HEK293 (cell line): Measurements from ENCODE around the gene MYO9B.

Experiments used
- CTCF ChIA-PET: fragments of 350-600 bp; formaldehyde crosslinking; extraction: SDS; loops from one replicate; lab custom pipeline; 2021; ENCODE audit warnings: antibody characterized with exemption; lab: Yijun Ruan, JAX
- POLR2A ChIA-PET: fragments of 300-600 bp; formaldehyde crosslinking; extraction: SDS; loops from one replicate; lab custom pipeline; 2020; ENCODE audit warnings: antibody characterized with exemption, inconsistent platforms; lab: Yijun Ruan, JAX
- H3K27ac ChIP-seq: fragments of 200-500 bp; sonication (Bioruptor generic); 2 replicates; pipeline ENCODE4 v1.5.1; 2014; ENCODE audit warnings: low read depth, low read length, control low read depth, inconsistent platforms; ENCODE audit errors: extremely low read depth
- H3K36me3 ChIP-seq, 2 experiments: fragments of 200-500 bp in 1 of 2; sonication (Bioruptor generic) in 1 of 2; 1 replicate in 1 of 2; 2 replicates in 1 of 2; pipeline ENCODE4 v1.5.1; 2014 to 2017; ENCODE audit warnings: inconsistent platforms in 2 of 2, low read length in 2 of 2; ENCODE audit not compliant: control insufficient read depth in 2 of 2, insufficient read depth in 1 of 2
- H3K4me1 ChIP-seq: fragments of 200-500 bp; sonication (Bioruptor generic); 2 replicates; pipeline ENCODE4 v1.5.1; 2014; ENCODE audit warnings: mild to moderate bottlenecking, low read length, inconsistent platforms; ENCODE audit not compliant: control insufficient read depth, insufficient read depth
- H3K4me3 ChIP-seq: 2 replicates; pipeline ENCODE4 v1.5.1; 2011; ENCODE audit warnings: low read depth, mild to moderate bottlenecking, control low read depth, low read length, moderate library complexity
- H3K9me3 ChIP-seq: fragments of 200-500 bp; sonication (Bioruptor generic); 2 replicates; pipeline ENCODE4 v1.5.1; 2014; ENCODE audit warnings: low read depth, low read length, inconsistent platforms; ENCODE audit not compliant: control insufficient read depth, insufficient read depth
- FEZF1 ChIP-seq: fragments of 450-650 bp; formaldehyde crosslinking; IDR thresholded peaks from 2 replicates; pipeline ENCODE4 v1.5.1; 2016; ENCODE audit warnings: missing biosample characterization, missing genetic modification characterization
- PBX3 ChIP-seq: sonication (generic); formaldehyde crosslinking; IDR thresholded peaks from 2 replicates; pipeline ENCODE4 v1.8.1; 2022; ENCODE audit warnings: mild to moderate bottlenecking, moderate library complexity, missing genetic modification reagents
- ZBTB11 ChIP-seq: fragments of 450-650 bp; formaldehyde crosslinking; conservative IDR thresholded peaks from 2 replicates; pipeline ENCODE4 v1.5.1; 2016; ENCODE audit warnings: low read depth, missing biosample characterization, missing genetic modification characterization
- ZEB2 ChIP-seq: fragments of 450-650 bp; formaldehyde crosslinking; IDR thresholded peaks from 2 replicates; pipeline ENCODE4 v1.5.1; 2016; ENCODE audit warnings: missing biosample characterization, missing genetic modification characterization
- ZFP3 ChIP-seq: fragments of 450-650 bp; formaldehyde crosslinking; IDR thresholded peaks from 2 replicates; pipeline ENCODE4 v1.5.1; 2016; ENCODE audit warnings: low read depth, missing biosample characterization, missing genetic modification characterization
- ZNF10 ChIP-seq: fragments of 450-650 bp; formaldehyde crosslinking; IDR thresholded peaks from 2 replicates; pipeline ENCODE4 v1.5.1; 2017; ENCODE audit warnings: missing biosample characterization, missing genetic modification characterization
- ZNF184 ChIP-seq: fragments of 450-650 bp; IDR thresholded peaks from 2 replicates; pipeline ENCODE4 v1.5.1; 2018; ENCODE audit warnings: missing biosample characterization, mild to moderate bottlenecking, missing genetic modification characterization
- ZNF221 ChIP-seq: fragments of 450-650 bp; formaldehyde crosslinking; IDR thresholded peaks from 2 replicates; pipeline ENCODE4 v1.5.1; 2017; ENCODE audit warnings: missing biosample characterization, missing genetic modification characterization, borderline replicate concordance
- ZNF23 ChIP-seq: fragments of 450-650 bp; formaldehyde crosslinking; IDR thresholded peaks from 2 replicates; pipeline ENCODE4 v1.5.1; 2016; ENCODE audit warnings: missing biosample characterization, missing genetic modification characterization, borderline replicate concordance
- ZNF24 ChIP-seq: fragments of 450-650 bp; formaldehyde crosslinking; IDR thresholded peaks from 2 replicates; pipeline ENCODE4 v1.5.1; 2016; ENCODE audit warnings: missing biosample characterization, missing genetic modification characterization
- ZNF341 ChIP-seq: fragments of 450-650 bp; formaldehyde crosslinking; IDR thresholded peaks from 2 replicates; pipeline ENCODE4; 2016; ENCODE audit warnings: low read depth, missing biosample characterization, missing genetic modification characterization
- ZNF350 ChIP-seq: fragments of 450-650 bp; formaldehyde crosslinking; IDR thresholded peaks from 2 replicates; pipeline ENCODE4 v1.5.0; 2017; ENCODE audit warnings: missing biosample characterization, mild to moderate bottlenecking, missing genetic modification characterization
- ZNF530 ChIP-seq: fragments of 450-650 bp; formaldehyde crosslinking; IDR thresholded peaks from 2 replicates; pipeline ENCODE4 v1.5.1; 2016; ENCODE audit warnings: low read depth, missing biosample characterization, missing genetic modification characterization
- ZNF623 ChIP-seq: fragments of 450-650 bp; formaldehyde crosslinking; IDR thresholded peaks from 2 replicates; pipeline ENCODE4 v1.5.1; 2016; ENCODE audit warnings: missing biosample characterization, missing genetic modification characterization
- ZNF645 ChIP-seq: fragments of 450-650 bp; formaldehyde crosslinking; IDR thresholded peaks from 2 replicates; pipeline ENCODE4; 2016; ENCODE audit warnings: missing biosample characterization, missing genetic modification characterization
- ZNF785 ChIP-seq: fragments of 450-650 bp; formaldehyde crosslinking; IDR thresholded peaks from 2 replicates; pipeline ENCODE4 v1.5.1; 2016; ENCODE audit warnings: missing biosample characterization, missing genetic modification characterization

Gene MYO9B

GRCh38 chr19:17262557-17262956, 187.0 kb downstream of the MYO9B start:
- CTCF ChIA-PET, result interaction anchor here (0.6 to 1.0 kb wide), 3 partner anchors 15 to 27 kb away, joined by 3 to 4 read pairs (median 3); no protein-coding TSS in a partner anchor
- Histone ChIP-seq H3K9me3 (no peaks in the 10 kb centered on the region), H3K27ac (no peak overlapping the region)
- TF ChIP-seq ZNF10, result no peak
- no peak for TF ChIP-seq ZNF350 (tag by site-specific recombination)
- no peak for TF ChIP-seq ZNF785 (tag by site-specific recombination)
- TF ChIP-seq ZNF341, result no peak
- TF ChIP-seq ZNF623, result no peak
- no peak for TF ChIP-seq ZBTB11 (tag by site-specific recombination)
- no peak for TF ChIP-seq ZNF530 (tag by site-specific recombination)
- TF ChIP-seq ZFP3 (tag by site-specific recombination), result no peak
- no peak for TF ChIP-seq ZNF184 (tag by site-specific recombination)
- TF ChIP-seq ZNF221 (tag by site-specific recombination), result no peak
- no peak for TF ChIP-seq ZNF645 (tag by site-specific recombination)
- no peak for TF ChIP-seq FEZF1 (tag by site-specific recombination)
- no peak for TF ChIP-seq ZEB2 (tag by site-specific recombination)
- no peak for TF ChIP-seq ZNF24 (tag by site-specific recombination)
- TF ChIP-seq ZNF23, result no peak
- TF ChIP-seq PBX3 (CRISPR knock-in tag), result no peak
- TF ChIP-seq, all 188 proteins: peak for 0
- POLR2A ChIA-PET, result no interaction called here
- H3K36me3 ChIP-seq, result no peaks in the 10 kb centered on the region
- no peak overlapping the region for H3K4me3 ChIP-seq
- H3K4me1 ChIP-seq, result no peaks in the 10 kb centered on the region
